Esophagus squamous epithelium (tissue), 5 donors: Measurements from ENCODE around the gene FNTB. TPM values are rescaled to one million over a fixed set of nuclear protein-coding genes. Genes with fewer than 3 reads are reported as not detected.
"Not testable (repeated sequence)": the region's sequence is repeated elsewhere in the genome, so short reads cannot be mapped to it uniquely, and the experiment has no call there.

Experiments used
- DNase-seq: peaks from one replicate; lab custom pipeline; 2025; lab: John Stamatoyannopoulos, UW
- H3K27ac ChIP-seq, 4 donors: fragments of 200-600 bp; sonication (generic); one replicate each; pipeline ENCODE4 v1.5.1; 2016 to 2019; ENCODE audit warnings: mild to moderate bottlenecking in 1 of 4
- H3K27me3 ChIP-seq, 4 donors: fragments of 200-600 bp; sonication (generic); 1 replicate in 3 of 4; 2 replicates in 1 of 4; pipeline versions ENCODE4 v1.5.1 to v1.6.0; 2017 to 2021; ENCODE audit warnings: antibody characterized with exemption in 1 of 4
- H3K36me3 ChIP-seq, 3 donors: fragments of 200-600 bp; sonication (generic); one replicate each; pipeline ENCODE4 v1.5.1; 2016 to 2019
- H3K4me1 ChIP-seq, 3 donors: fragments of 200-600 bp; sonication (generic); one replicate each; pipeline ENCODE4 v1.5.1; 2017 to 2019
- H3K4me3 ChIP-seq, 4 donors: fragments of 200-600 bp; sonication (generic); 1 replicate in 3 of 4; 2 replicates in 1 of 4; pipeline ENCODE4 v1.5.1; 2016 to 2019; ENCODE audit warnings: mild to moderate bottlenecking in 2 of 4, moderate library complexity in 1 of 4
- H3K9me3 ChIP-seq, 3 donors: fragments of 200-600 bp; sonication (generic); one replicate each; pipeline ENCODE4 v1.5.1; 2016 to 2019
- POLR2A ChIP-seq, 4 donors: fragments of 450-650 bp; IDR thresholded peaks; one replicate each; pipeline ENCODE4 v1.6.1; 2017; ENCODE audit warnings: antibody characterized with exemption in 4 of 4, mild to moderate bottlenecking in 4 of 4, moderate library complexity in 3 of 4
- WGBS, 2 donors: methylation state at CpG; one replicate each; pipeline ENCODE4 v1.1.5; 2018; 5-methylcytosine and 5-hydroxymethylcytosine counted together
- intact Hi-C: fragments of 100-400 bp; cut with DNase I; formaldehyde crosslinking; loops from one replicate; pipeline ENCODE4 v1.15.0; 2022
- total RNA-seq, 4 donors: library from RNA; depleted of rRNA; stranded (reverse); fragments of >200 nt; gene quantifications; one replicate each; pipeline ENCODE4 v1.1.0, GENCODE V29; 2016
- TF ChIP-seq, protein P1 (sequence below), 6 experiments: fragments of 450-650 bp in 4 of 6; fragments of 200-600 bp in 2 of 6; sonication (generic) in 2 of 6; IDR thresholded peaks; one replicate each; pipeline ENCODE4 v1.5.1; 2016 to 2019; ENCODE audit warnings: antibody characterized with exemption in 6 of 6, mild to moderate bottlenecking in 4 of 6, moderate library complexity in 4 of 6
- donor health status: DM: yes; HTN: yes; CAD: no.

The FNTB gene
- total RNA-seq, 4 donors from 2014 or later = 16.2 to 20.4 (median 18.2) TPM

DNA sequence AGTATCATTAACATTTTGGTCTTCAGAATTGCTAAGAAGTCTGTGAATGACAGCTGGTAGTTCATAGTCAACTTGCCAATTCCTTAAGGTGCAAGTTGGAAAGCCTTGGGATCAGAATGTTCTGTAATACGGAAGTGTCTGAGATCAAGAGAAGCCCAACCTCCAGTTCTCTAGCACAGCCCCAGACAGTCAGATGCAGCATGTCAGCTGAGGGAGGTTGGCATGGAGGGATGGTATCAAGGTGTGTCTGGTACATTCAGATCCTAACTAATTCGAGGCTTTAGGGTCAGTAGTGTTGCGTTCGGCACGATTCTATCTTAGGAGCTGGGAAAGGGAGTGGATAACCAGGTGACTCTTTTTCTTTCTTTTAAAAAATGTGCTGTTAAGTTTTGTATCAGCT, 38.3 kb downstream of the FNTB start:
- intact Hi-C loops = no loop called here
- 62 to 76% methylated on average over 5 of the region's 5 CpGs for WGBS, 2 donors
- peaks cover 9 to 62% (median 11%) of the 10 kb centered on the region in 3 donors for H3K4me1 ChIP-seq
- H3K9me3 ChIP-seq = no peaks in the 10 kb centered on the region
- TF ChIP-seq POLR2A (IDR thresholded peaks at IDR 0.05) = no peak
- TF ChIP-seq, protein P1, sequence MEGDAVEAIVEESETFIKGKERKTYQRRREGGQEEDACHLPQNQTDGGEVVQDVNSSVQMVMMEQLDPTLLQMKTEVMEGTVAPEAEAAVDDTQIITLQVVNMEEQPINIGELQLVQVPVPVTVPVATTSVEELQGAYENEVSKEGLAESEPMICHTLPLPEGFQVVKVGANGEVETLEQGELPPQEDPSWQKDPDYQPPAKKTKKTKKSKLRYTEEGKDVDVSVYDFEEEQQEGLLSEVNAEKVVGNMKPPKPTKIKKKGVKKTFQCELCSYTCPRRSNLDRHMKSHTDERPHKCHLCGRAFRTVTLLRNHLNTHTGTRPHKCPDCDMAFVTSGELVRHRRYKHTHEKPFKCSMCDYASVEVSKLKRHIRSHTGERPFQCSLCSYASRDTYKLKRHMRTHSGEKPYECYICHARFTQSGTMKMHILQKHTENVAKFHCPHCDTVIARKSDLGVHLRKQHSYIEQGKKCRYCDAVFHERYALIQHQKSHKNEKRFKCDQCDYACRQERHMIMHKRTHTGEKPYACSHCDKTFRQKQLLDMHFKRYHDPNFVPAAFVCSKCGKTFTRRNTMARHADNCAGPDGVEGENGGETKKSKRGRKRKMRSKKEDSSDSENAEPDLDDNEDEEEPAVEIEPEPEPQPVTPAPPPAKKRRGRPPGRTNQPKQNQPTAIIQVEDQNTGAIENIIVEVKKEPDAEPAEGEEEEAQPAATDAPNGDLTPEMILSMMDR (IDR thresholded peaks at IDR 0.05) = no peak
- no peak for DNase-seq
- H3K27ac ChIP-seq = peak overlapping the region; percentile 18 to 92 (median 88)
- H3K36me3 ChIP-seq = peaks cover 0 to 29% (median 0%) of the 10 kb centered on the region in 3 donors
- H3K27me3 ChIP-seq = no peaks in the 10 kb centered on the region
- no peak overlapping the region for H3K4me3 ChIP-seq

DNA sequence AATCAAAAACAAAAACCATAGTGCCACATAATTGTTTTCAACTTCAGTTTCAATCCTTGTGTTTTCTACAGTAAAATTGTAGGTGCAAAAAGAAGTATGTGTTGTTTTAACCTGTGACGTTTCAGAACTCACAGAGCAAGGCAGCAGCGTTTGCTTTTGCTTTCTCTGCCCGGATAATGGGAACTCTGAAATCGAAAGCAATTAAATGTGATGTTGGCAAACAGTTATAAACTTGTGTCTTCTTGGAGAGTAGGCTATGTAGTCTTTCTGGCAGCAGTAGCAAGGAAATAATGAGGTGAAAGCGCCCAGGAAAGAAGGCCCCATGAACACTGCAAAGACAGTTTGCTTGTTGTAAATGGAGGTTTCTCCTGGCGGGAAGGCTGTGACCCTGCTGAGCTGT, 39.1 kb downstream of the FNTB start:
- intact Hi-C loops = no loop called here
- DNase-seq = no peak
- peaks cover 0 to 38% (median 0%) of the 10 kb centered on the region in 3 donors for H3K36me3 ChIP-seq
- H3K4me1 ChIP-seq = peaks cover 9 to 54% (median 11%) of the 10 kb centered on the region in 3 donors
- TF ChIP-seq, protein P1 (IDR thresholded peaks at IDR 0.05) = no peak
- TF ChIP-seq POLR2A (IDR thresholded peaks at IDR 0.05) = no peak
- WGBS, 2 donors = 26 to 45% methylated on average over 6 of the region's 6 CpGs
- H3K9me3 ChIP-seq = no peaks in the 10 kb centered on the region
- peak overlapping the region in 2 of 4 donors; percentile 4 to 35 for H3K4me3 ChIP-seq
- H3K27me3 ChIP-seq = no peaks in the 10 kb centered on the region
- peak overlapping the region; percentile 83 to 92 (median 88) for H3K27ac ChIP-seq

DNA sequence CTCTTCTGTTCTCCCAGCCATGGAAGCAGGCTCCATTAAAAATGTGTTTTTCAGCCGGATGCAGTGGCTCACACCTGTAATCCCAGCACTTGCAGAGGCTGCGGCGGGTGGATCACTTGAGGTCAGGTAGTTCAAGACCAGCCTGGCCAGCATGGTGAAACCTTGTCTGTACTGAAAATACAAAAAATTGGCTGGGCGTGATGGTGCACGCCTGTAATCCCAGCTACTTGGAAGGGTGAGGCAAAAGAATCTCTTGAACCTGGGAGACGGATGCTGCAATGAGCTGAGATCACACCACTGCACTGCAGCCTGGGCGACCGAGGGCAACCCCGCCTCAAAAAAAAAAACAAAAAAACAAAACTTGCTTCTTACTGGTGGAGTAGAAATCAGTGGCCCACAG, 39.8 kb downstream of the FNTB start:
- WGBS, 2 donors = 36 to 46% methylated on average over 6 to 8 of the region's 9 CpGs
- intact Hi-C loops = no loop called here
- Histone ChIP-seq H3K27me3 (no peaks in the 10 kb centered on the region), H3K27ac (peak overlapping the region; percentile 83 to 92 (median 88)), H3K4me3 (peak overlapping the region in 2 of 4 donors; percentile 4 to 35), H3K9me3 (no peaks in the 10 kb centered on the region), H3K36me3 (peaks cover 0 to 45% (median 0%) of the 10 kb centered on the region in 3 donors), H3K4me1 (peaks cover 9 to 53% (median 11%) of the 10 kb centered on the region in 3 donors)
- DNase-seq = no peak
- TF ChIP-seq POLR2A (IDR thresholded peaks at IDR 0.05) = no peak
- TF ChIP-seq, protein P1 (IDR thresholded peaks at IDR 0.05) = no peak

DNA sequence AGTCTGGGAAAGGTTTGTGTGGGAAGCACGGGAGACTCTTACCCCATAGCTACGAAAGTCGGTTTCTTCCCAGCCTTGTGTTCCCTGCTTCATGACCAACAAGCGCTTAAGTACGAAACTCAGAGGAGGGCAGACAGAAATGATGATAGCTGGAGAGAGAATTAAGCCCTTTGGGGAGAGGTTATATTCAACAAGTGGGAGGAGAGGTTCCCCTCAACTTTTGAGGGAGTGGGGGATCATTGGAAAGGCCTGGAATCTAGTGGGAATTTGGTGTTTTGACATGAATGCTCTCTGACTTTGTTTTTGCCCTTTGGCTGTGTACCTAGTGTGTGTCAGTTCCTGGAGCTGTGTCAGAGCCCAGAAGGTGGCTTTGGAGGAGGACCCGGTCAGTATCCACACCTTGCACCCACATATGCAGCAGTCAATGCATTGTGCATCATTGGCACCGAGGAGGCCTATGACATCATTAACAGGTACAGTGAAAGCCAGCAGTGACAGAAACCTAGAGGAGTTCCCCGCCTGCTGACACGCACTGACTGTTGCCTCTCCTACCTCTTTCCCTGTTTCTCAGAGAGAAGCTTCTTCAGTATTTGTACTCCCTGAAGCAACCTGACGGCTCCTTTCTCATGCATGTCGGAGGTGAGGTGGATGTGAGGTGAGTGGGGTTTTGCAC, 40.6 kb downstream of the FNTB start:
- peaks cover 9 to 53% (median 11%) of the 10 kb centered on the region in 3 donors for H3K4me1 ChIP-seq
- 86 to 89% methylated on average over 9 to 10 of the region's 11 CpGs for WGBS, 2 donors
- H3K36me3 ChIP-seq = peaks cover 0 to 50% (median 0%) of the 10 kb centered on the region in 3 donors
- H3K27ac ChIP-seq = peak overlapping the region; percentile 83 to 92 (median 88)
- no peak overlapping the region for H3K4me3 ChIP-seq
- no peak for TF ChIP-seq POLR2A (IDR thresholded peaks at IDR 0.05)
- TF ChIP-seq, protein P1 (IDR thresholded peaks at IDR 0.05) = no peak
- no peaks in the 10 kb centered on the region for H3K27me3 ChIP-seq
- DNase-seq = no peak
- intact Hi-C loops = no loop called here
- H3K9me3 ChIP-seq = no peaks in the 10 kb centered on the region

DNA sequence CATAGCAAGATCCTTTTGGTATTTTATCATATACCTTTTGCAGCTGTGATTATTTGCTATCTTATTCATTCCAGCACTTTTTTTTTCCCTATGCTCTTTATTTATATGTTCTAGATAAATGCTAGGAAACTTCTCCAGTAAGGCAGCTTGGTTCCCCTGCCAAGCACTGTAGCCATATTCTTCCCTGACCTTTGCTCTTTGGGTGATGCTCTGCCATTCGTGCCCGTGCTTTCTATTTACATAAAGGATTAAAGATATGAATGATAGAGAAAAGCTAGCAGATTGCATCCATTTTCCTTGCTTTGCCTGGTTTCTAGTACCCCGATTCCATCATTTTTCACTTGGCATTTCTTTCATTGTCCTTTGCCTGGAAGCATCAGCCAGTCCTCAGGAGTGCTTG, 42.2 kb downstream of the FNTB start:
- 70 to 75% methylated on average over 3 of the region's 3 CpGs for WGBS, 2 donors
- H3K27ac ChIP-seq = peak overlapping the region in 2 of 4 donors; percentile 90 to 92

DNA sequence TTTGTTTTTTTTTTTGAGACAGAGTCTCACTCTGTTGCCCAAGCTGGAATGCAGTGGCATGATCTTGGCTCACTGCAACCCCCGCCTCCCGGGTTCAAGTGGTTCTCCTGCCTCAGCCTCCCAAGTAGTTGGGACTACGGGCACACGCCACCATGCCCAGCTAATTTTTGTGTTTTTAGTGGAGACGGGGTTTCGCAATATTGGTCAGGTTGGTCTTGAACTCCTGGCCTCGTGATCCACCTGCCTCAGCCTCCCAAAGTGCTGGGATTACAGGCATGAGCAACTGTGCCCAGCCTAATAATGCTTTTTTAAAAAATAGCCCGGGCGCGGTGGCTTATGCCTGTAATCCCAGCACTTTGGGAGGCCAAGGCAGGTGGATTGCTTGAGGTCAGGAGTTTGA, 44.6 kb downstream of the FNTB start:
- H3K4me3 ChIP-seq, intact Hi-C loops, DNase-seq, H3K9me3 ChIP-seq, H3K27ac ChIP-seq, H3K27me3 ChIP-seq: not testable (repeated sequence)
- WGBS, 2 donors = 96 to 98% methylated on average over 7 to 9 of the region's 10 CpGs
- Histone ChIP-seq H3K4me1 (peaks cover 6 to 49% (median 14%) of the 10 kb centered on the region in 3 donors), H3K36me3 (peaks cover 0 to 72% (median 0%) of the 10 kb centered on the region in 3 donors)

More for the DNA sequence above, 42.2 kb downstream of the FNTB start:
- no peak for DNase-seq
- Histone ChIP-seq H3K4me1 (peaks cover 9 to 49% (median 11%) of the 10 kb centered on the region in 3 donors), H3K36me3 (peaks cover 0 to 66% (median 0%) of the 10 kb centered on the region in 3 donors), H3K4me3 (no peak overlapping the region), H3K9me3 (no peaks in the 10 kb centered on the region), H3K27me3 (no peaks in the 10 kb centered on the region)
- TF ChIP-seq, protein P1 (IDR thresholded peaks at IDR 0.05) = no peak
- no peak for TF ChIP-seq POLR2A (IDR thresholded peaks at IDR 0.05)
- intact Hi-C loops = no loop called here
